Panc1 (cell line): ENCODE results near the gene HMOX1. TPM values are rescaled to one million over a fixed set of nuclear protein-coding genes. Genes with fewer than 3 reads are reported as not detected.

Source experiments
- ATAC-seq: fragments of 200-7000 bp; cut with Tn5 transposase; 2 replicates; pipeline ENCODE4 v1.9.1; 2020; ENCODE audit warnings: mild to moderate bottlenecking, moderate library complexity
- BruUV-seq: library from RNA; stranded (reverse); fragments of 400-500 nt; replicated peaks from 2 replicates; lab custom pipeline; 2021; lab: Mats Ljungman, UMichigan
- CTCF ChIA-PET: fragments of 300-600 bp; sonication (Branson Sonifier 250); formaldehyde crosslinking; loops from one replicate; lab custom pipeline; 2022; ENCODE audit warnings: antibody characterized with exemption; lab: Charles Lee
- POLR2A ChIA-PET: fragments of 300-600 bp; sonication (Branson Sonifier 250); formaldehyde crosslinking; loops from one replicate; lab custom pipeline; 2022; ENCODE audit warnings: antibody characterized with exemption; lab: Charles Lee
- DNase-seq: peaks from one replicate; pipeline ENCODE4 v3.0.0-alpha.2; 2010; ENCODE audit warnings: low read depth, low spot score
- H3K27ac ChIP-seq: 2 replicates; pipeline ENCODE4 v1.5.1; 2011; ENCODE audit warnings: mild to moderate bottlenecking, low read length, inconsistent platforms
- H3K27me3 ChIP-seq: fragments of 200-500 bp; sonication (Bioruptor generic); 2 replicates; pipeline ENCODE4 v1.6.0; 2014; ENCODE audit warnings: low read length, inconsistent platforms; ENCODE audit not compliant: control insufficient read depth, insufficient read depth
- H3K36me3 ChIP-seq: fragments of 200-500 bp; sonication (Bioruptor generic); 2 replicates; pipeline ENCODE4 v1.5.1; 2014; ENCODE audit warnings: inconsistent platforms, mild to moderate bottlenecking, low read length, moderate library complexity; ENCODE audit not compliant: control insufficient read depth, insufficient read depth
- H3K4me1 ChIP-seq: 2 replicates; pipeline ENCODE4 v1.5.1; 2011; ENCODE audit warnings: inconsistent platforms, mild to moderate bottlenecking, low read length, moderate library complexity; ENCODE audit not compliant: control insufficient read depth, insufficient read depth
- H3K4me3 ChIP-seq, 2 experiments: 2 replicates each; pipeline ENCODE4 v1.5.1; 2011 to 2012; ENCODE audit warnings: low read depth in 2 of 2, low read length in 2 of 2, mild to moderate bottlenecking in 2 of 2, inconsistent platforms in 1 of 2, moderate library complexity in 1 of 2
- H3K9me3 ChIP-seq: fragments of 200-500 bp; sonication (Bioruptor generic); 2 replicates; pipeline ENCODE4 v1.5.1; 2014; ENCODE audit warnings: low read depth, mild to moderate bottlenecking, inconsistent platforms, low read length, moderate library complexity; ENCODE audit not compliant: control insufficient read depth, insufficient read depth
- CTCF ChIP-seq: fragments of 450-650 bp; IDR thresholded peaks from 2 replicates; pipeline ENCODE4 v1.5.1; 2017; ENCODE audit warnings: mild to moderate bottlenecking
- POLR2AphosphoS5 ChIP-seq: IDR thresholded peaks from 2 replicates; pipeline ENCODE4 v1.6.1; 2012; ENCODE audit warnings: mild to moderate bottlenecking, low read depth, low read length, moderate library complexity
- SIN3A ChIP-seq: IDR thresholded peaks from 2 replicates; pipeline ENCODE4 v1.6.1; 2012; ENCODE audit warnings: low read depth, mild to moderate bottlenecking, low read length, moderate library complexity, borderline replicate concordance; ENCODE audit not compliant: insufficient read depth
- TCF7L2 ChIP-seq: IDR thresholded peaks from 2 replicates; pipeline ENCODE4 v1.6.1; 2011; ENCODE audit warnings: mild to moderate bottlenecking, low read depth, low read length, inconsistent platforms
- in situ Hi-C: cut with HindIII; loops from 2 replicates; pipeline ENCODE4 v1.10.0; 2016; ENCODE audit warnings: low sequenced_read_pairs, low pct_unique_long_range_greater_than_20kb
- intact Hi-C: fragments of 100-400 bp; cut with micrococcal nuclease; formaldehyde crosslinking; loops from one replicate; pipeline ENCODE4 v1.10.0; 2022; ENCODE audit not compliant: unreplicated experiment
- total RNA-seq: library from RNA; stranded (reverse); gene quantifications from one replicate; pipeline ENCODE4 v1.2.1, GENCODE V29; 2021; ENCODE audit not compliant: unreplicated experiment
- TF ChIP-seq, protein P1 (sequence below), 2 experiments: IDR thresholded peaks; 2 replicates each; pipeline ENCODE4 v1.6.1; 2011 to 2012; ENCODE audit warnings: low read depth in 2 of 2, control low read depth in 1 of 2, low read length in 1 of 2, mild to moderate bottlenecking in 1 of 2, moderate library complexity in 1 of 2; ENCODE audit not compliant: insufficient read depth in 1 of 2

The HMOX1 gene
- total RNA-seq, 1 experiment from 2014 or later, result 105 TPM

GRCh38 chr22:35375031-35375430, 5.9 kb upstream of the HMOX1 start:
- peak overlapping the region; percentile 71 for H3K27ac ChIP-seq
- H3K4me3 ChIP-seq, result no peak overlapping the region
- H3K4me1 ChIP-seq, result peaks cover 39% of the 10 kb centered on the region
- H3K27me3 ChIP-seq, result no peaks in the 10 kb centered on the region
- in situ Hi-C loops, result no loop called here
- POLR2A ChIA-PET, result interaction anchor here (0.7 kb wide), 1 partner anchor 26 kb away, joined by 5 read pairs; no protein-coding TSS in a partner anchor
- H3K9me3 ChIP-seq, result no peaks in the 10 kb centered on the region
- TF ChIP-seq, protein P1, sequence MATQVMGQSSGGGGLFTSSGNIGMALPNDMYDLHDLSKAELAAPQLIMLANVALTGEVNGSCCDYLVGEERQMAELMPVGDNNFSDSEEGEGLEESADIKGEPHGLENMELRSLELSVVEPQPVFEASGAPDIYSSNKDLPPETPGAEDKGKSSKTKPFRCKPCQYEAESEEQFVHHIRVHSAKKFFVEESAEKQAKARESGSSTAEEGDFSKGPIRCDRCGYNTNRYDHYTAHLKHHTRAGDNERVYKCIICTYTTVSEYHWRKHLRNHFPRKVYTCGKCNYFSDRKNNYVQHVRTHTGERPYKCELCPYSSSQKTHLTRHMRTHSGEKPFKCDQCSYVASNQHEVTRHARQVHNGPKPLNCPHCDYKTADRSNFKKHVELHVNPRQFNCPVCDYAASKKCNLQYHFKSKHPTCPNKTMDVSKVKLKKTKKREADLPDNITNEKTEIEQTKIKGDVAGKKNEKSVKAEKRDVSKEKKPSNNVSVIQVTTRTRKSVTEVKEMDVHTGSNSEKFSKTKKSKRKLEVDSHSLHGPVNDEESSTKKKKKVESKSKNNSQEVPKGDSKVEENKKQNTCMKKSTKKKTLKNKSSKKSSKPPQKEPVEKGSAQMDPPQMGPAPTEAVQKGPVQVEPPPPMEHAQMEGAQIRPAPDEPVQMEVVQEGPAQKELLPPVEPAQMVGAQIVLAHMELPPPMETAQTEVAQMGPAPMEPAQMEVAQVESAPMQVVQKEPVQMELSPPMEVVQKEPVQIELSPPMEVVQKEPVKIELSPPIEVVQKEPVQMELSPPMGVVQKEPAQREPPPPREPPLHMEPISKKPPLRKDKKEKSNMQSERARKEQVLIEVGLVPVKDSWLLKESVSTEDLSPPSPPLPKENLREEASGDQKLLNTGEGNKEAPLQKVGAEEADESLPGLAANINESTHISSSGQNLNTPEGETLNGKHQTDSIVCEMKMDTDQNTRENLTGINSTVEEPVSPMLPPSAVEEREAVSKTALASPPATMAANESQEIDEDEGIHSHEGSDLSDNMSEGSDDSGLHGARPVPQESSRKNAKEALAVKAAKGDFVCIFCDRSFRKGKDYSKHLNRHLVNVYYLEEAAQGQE (IDR thresholded peaks at IDR 0.05; ENCODE audit: insufficient read depth in 1 of 2, low read depth in 2 of 2, low read length in 1 of 2), result no peak
- TF ChIP-seq POLR2AphosphoS5 (no peak), TCF7L2 (no peak), CTCF (no peak)
- no peak for ATAC-seq
- no peak for DNase-seq
- H3K36me3 ChIP-seq, result no peaks in the 10 kb centered on the region
- no TSS peak for BruUV-seq
- intact Hi-C loops, result no loop called here
- CTCF ChIA-PET, result no interaction called here

DNA sequence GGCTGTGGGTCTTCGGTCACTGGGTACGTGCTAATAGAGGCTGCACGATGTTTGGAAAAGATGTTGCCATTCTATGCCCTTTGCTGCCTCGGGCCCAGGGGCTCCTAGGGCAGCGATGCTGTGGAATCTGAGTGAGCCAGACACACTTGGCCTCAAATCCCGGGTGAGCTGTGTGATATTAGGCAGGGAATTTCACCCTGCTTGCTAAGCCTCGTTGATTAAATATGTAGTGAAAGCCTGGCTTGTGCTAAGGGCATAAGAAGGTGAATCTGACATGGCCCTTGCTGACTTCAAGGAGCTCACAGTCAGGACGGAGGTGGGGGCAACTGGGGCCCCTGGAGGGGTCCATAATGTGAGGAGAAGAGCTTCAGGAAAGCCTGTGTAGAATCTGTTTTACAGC, 5.4 kb upstream of the HMOX1 start:
- CTCF ChIA-PET, result no interaction called here
- ATAC-seq (no peak), DNase-seq (no peak)
- POLR2A ChIA-PET, result interaction anchor here (0.7 kb wide), 2 partner anchors 26 to 209 kb away, joined by 3 to 5 read pairs; no protein-coding TSS in a partner anchor
- Histone ChIP-seq H3K27ac (peak overlapping the region; percentile 71), H3K36me3 (no peaks in the 10 kb centered on the region), H3K27me3 (no peaks in the 10 kb centered on the region), H3K4me1 (peaks cover 44% of the 10 kb centered on the region), H3K4me3 (no peak overlapping the region), H3K9me3 (no peaks in the 10 kb centered on the region)
- in situ Hi-C loops, result no loop called here
- no TSS peak for BruUV-seq
- intact Hi-C loops, result no loop called here
- TF ChIP-seq POLR2AphosphoS5, result no peak
- no peak for TF ChIP-seq SIN3A
- TF ChIP-seq, protein P1 (IDR thresholded peaks at IDR 0.05; ENCODE audit: insufficient read depth in 1 of 2, low read depth in 2 of 2, low read length in 1 of 2), result no peak
- no peak for TF ChIP-seq TCF7L2
- TF ChIP-seq CTCF, result no peak
